Right lobe of liver (tissue), 4 donors: ENCODE results near the gene RASSF5.

Source experiments
- POLR2A ChIP-seq: fragments of 450-650 bp; IDR thresholded peaks from one replicate; pipeline ENCODE4 v1.6.1; 2017; ENCODE audit warnings: antibody characterized with exemption, mild to moderate bottlenecking
- TF ChIP-seq, protein P1 (sequence below), 4 donors: fragments of 200-600 bp in 3 of 4; fragments of 450-650 bp in 1 of 4; IDR thresholded peaks; one replicate each; pipeline versions ENCODE4 v1.5.1 to v1.8.0; 2016 to 2022; ENCODE audit warnings: antibody characterized with exemption in 4 of 4, mild to moderate bottlenecking in 2 of 4
- donor health status: DM: no; HTN: no; CAD: no.
- donor health status: DM: no; HTN: no; CAD: no.
- donor health status: DM: no; HTN: yes; CAD: no.

DNA sequence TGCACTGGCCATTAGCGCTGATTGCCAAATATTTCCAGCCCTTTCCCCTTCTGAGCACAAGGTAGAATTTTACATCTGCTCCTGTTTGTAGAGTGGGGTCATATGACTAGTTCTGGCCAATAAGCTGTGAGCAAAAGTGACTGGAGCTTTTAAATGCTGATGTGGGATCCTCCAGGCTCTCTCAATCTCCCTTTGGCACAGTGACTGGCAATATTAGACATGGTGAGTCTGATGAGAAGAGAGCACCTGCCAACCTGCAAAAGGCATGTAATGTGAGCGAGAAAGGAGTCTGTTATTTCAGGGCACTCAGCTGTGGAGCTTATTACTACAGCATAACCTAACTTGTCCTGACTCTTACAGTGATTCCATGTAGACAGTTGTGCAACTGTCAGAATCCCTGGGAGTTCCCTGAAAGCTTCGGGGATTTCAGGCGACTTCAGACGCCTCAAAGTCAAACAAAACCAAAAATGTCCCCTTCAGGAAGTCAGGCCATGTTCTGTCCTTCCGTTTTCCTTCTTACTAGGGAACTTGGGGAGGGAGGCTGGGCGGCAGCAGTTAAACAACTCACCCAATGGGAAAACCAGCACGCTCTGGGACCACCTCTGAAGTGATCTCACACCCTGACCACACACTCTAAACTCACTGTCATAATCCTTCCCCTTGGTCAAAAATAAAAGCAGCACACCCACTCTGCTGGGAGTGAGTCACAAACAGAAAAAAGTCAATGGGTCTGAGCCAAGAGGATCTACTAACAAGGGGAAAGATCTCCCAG, 3.6 kb upstream of the RASSF5 start:
- TF ChIP-seq, protein P1, sequence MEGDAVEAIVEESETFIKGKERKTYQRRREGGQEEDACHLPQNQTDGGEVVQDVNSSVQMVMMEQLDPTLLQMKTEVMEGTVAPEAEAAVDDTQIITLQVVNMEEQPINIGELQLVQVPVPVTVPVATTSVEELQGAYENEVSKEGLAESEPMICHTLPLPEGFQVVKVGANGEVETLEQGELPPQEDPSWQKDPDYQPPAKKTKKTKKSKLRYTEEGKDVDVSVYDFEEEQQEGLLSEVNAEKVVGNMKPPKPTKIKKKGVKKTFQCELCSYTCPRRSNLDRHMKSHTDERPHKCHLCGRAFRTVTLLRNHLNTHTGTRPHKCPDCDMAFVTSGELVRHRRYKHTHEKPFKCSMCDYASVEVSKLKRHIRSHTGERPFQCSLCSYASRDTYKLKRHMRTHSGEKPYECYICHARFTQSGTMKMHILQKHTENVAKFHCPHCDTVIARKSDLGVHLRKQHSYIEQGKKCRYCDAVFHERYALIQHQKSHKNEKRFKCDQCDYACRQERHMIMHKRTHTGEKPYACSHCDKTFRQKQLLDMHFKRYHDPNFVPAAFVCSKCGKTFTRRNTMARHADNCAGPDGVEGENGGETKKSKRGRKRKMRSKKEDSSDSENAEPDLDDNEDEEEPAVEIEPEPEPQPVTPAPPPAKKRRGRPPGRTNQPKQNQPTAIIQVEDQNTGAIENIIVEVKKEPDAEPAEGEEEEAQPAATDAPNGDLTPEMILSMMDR (IDR thresholded peaks at IDR 0.05): no peak
- TF ChIP-seq POLR2A: no peak
